Measurements from ENCODE around the gene YPEL3. TPM values are rescaled to one million over a fixed set of nuclear protein-coding genes. Genes with fewer than 3 reads are reported as not detected.

The YPEL3 gene
- total and polyA plus RNA-seq, 7 donors, result 57.6 to 126 (median 106) TPM

DNA sequence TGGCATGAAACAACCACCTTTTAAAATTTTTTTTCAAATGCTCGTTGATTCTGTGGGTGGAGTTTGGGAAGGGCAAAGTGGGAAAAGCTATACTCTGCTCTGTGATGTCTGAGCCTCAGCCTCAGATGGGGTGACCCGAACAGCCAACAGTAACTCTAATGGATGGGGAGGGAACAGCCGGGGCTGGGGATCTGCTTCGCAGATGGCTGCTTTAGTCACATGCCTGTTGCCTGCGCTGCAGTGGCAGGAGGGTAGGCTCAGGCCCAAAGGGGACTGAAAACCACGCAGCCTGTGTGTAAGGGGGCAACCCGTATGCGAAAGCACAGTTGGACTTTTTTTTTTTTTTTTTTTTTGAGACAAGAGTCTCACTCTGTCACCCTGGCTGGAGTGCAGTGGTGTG, 41.9 kb upstream of the YPEL3 start:
- DNase-seq, result no peak
- Histone ChIP-seq H3K27ac (peak overlapping the region in 1 of 4 donors; percentile 2), H3K4me3 (no peak overlapping the region), H3K27me3 (no peaks in the 10 kb centered on the region), H3K4me1 (no peaks in the 10 kb centered on the region), H3K36me3 (no peaks in the 10 kb centered on the region), H3K9me3 (no peaks in the 10 kb centered on the region)
- TF ChIP-seq POLR2A (IDR thresholded peaks at IDR 0.05) (no peak), POLR2AphosphoS5 (IDR thresholded peaks at IDR 0.05) (no peak), EP300 (IDR thresholded peaks at IDR 0.05) (no peak)
- TF ChIP-seq, protein P1, sequence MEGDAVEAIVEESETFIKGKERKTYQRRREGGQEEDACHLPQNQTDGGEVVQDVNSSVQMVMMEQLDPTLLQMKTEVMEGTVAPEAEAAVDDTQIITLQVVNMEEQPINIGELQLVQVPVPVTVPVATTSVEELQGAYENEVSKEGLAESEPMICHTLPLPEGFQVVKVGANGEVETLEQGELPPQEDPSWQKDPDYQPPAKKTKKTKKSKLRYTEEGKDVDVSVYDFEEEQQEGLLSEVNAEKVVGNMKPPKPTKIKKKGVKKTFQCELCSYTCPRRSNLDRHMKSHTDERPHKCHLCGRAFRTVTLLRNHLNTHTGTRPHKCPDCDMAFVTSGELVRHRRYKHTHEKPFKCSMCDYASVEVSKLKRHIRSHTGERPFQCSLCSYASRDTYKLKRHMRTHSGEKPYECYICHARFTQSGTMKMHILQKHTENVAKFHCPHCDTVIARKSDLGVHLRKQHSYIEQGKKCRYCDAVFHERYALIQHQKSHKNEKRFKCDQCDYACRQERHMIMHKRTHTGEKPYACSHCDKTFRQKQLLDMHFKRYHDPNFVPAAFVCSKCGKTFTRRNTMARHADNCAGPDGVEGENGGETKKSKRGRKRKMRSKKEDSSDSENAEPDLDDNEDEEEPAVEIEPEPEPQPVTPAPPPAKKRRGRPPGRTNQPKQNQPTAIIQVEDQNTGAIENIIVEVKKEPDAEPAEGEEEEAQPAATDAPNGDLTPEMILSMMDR (IDR thresholded peaks at IDR 0.05), result no peak
- WGBS, 2 donors, result 82 to 84% methylated on average over 8 of the region's 8 CpGs
- intact Hi-C loops (cut with DNase I), result no loop called here

DNA sequence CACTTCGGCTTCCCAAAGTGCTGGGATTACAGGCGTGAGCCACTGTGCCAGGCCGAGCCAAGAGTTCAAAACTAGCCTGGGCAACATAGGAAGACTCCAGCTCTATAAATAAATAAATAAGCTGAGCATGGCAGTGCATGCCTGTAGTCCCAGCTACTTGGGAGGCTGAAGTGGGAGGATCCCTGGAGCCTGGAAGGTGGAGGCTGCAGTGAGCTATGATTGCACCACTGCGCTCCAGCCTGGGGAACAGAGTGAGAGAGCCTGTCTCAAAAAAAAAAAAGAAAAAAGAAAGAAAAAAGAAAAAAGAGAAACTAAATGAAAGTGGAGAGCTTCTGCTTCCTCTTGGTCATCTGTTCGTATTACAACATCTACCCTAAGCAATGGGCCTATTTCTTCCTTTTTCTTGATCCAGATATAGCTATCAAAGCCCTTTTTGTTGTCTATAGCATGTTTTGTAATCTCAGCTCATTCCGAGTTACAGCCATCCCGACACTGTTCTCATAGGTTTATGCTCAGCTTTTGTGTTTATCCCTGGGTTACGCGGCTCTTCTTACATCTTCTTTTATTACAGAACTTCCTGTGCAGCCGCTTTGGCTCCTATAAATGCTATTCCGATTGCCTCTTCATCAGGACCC, 41.1 kb upstream of the YPEL3 start:
- Histone ChIP-seq H3K27ac (peak overlapping the region in 1 of 4 donors; percentile 2), H3K27me3 (no peaks in the 10 kb centered on the region), H3K4me1 (peaks cover 0 to 3% (median 0%) of the 10 kb centered on the region in 4 donors), H3K9me3 (no peaks in the 10 kb centered on the region), H3K4me3 (no peak overlapping the region), H3K36me3 (no peaks in the 10 kb centered on the region)
- intact Hi-C loops (cut with DNase I), result no loop called here
- TF ChIP-seq POLR2AphosphoS5 (IDR thresholded peaks at IDR 0.05) (no peak), EP300 (IDR thresholded peaks at IDR 0.05) (no peak), POLR2A (IDR thresholded peaks at IDR 0.05) (no peak)
- TF ChIP-seq, protein P1 (IDR thresholded peaks at IDR 0.05), result no peak
- 70 to 76% methylated on average over 11 of the region's 11 CpGs for WGBS, 2 donors
- no peak for DNase-seq

DNA sequence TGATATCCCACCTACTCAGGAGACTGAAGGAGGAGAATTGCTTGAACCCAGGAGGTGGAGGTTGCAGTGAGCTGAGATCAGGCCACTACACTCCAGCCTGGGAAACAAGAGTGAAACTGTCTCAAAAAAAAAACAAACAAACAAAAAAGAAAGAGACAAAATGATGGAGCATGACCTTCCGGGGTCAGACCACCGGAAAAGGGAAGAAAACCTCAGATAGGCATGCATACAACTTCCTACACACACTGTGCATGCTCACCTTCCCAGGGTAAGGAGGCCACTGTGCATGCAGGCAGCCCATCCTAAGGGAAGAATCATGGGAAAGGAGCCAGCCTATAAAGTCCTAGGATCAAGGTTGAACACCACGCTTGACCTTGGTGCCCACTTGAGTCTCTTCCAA, 36.6 kb upstream of the YPEL3 start:
- H3K4me3 ChIP-seq, result no peak overlapping the region
- 79 to 86% methylated on average over 3 of the region's 3 CpGs for WGBS, 2 donors
- no peak for DNase-seq
- intact Hi-C loops (cut with DNase I), result no loop called here
- H3K4me1 ChIP-seq, result peaks cover 0 to 5% (median 0%) of the 10 kb centered on the region in 4 donors
- H3K36me3 ChIP-seq, result no peaks in the 10 kb centered on the region
- H3K27ac ChIP-seq, result no peak overlapping the region
- TF ChIP-seq POLR2AphosphoS5 (IDR thresholded peaks at IDR 0.05), result no peak
- no peak for TF ChIP-seq POLR2A (IDR thresholded peaks at IDR 0.05)
- TF ChIP-seq, protein P1 (IDR thresholded peaks at IDR 0.05), result no peak
- no peak for TF ChIP-seq EP300 (IDR thresholded peaks at IDR 0.05)
- no peaks in the 10 kb centered on the region for H3K9me3 ChIP-seq
- no peaks in the 10 kb centered on the region for H3K27me3 ChIP-seq

DNA sequence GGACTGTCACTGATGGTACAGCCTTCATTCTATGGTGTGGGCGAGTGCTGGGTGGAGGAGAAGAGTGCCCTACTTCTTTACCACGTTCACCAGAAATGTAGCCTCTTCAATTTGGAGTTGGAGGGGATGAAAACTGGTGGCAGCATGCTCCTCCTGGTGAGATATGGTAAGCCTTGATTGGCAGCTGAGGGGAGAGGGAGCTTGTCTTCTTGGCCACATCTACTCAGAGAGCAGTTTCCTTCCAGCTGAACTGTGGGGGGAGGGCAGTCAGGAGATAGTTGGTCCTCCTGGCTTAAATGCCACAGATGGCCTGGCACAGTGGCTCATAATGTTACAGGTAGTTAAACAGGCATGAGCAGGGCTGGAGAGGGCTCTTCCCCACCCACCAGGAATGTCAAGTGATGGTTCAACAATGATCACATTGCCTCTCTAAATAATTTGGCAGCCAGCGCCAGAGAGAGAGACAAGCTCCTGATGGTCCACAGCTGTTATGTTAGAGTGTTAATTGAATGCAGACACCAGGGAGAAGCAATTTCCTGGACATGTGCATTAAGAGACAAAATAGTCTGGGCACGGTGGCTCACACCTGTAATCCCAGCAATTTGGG, 36.0 kb upstream of the YPEL3 start:
- 80 to 87% methylated on average over 4 of the region's 4 CpGs for WGBS, 2 donors
- Histone ChIP-seq H3K4me3 (no peak overlapping the region), H3K9me3 (no peaks in the 10 kb centered on the region), H3K36me3 (no peaks in the 10 kb centered on the region), H3K27me3 (no peaks in the 10 kb centered on the region), H3K4me1 (peaks cover 0 to 5% (median 0%) of the 10 kb centered on the region in 4 donors), H3K27ac (no peak overlapping the region)
- TF ChIP-seq POLR2AphosphoS5 (IDR thresholded peaks at IDR 0.05) (no peak), POLR2A (IDR thresholded peaks at IDR 0.05) (no peak)
- TF ChIP-seq, protein P1 (IDR thresholded peaks at IDR 0.05), result no peak
- intact Hi-C loops (cut with DNase I), result no loop called here
- DNase-seq, result no peak

Measured in sigmoid colon (tissue), 7 donors.